ENCODE results near the gene ABO. TPM values are rescaled to one million over a fixed set of nuclear protein-coding genes. Genes with fewer than 3 reads are reported as not detected.
"Not testable (repeated sequence)": the region's sequence is repeated elsewhere in the genome, so short reads cannot be mapped to it uniquely, and the experiment has no call there.

ABO gene
- total RNA-seq, 1 donor from 2014 or later: 0.03 TPM

GRCh38 chr9:133208171-133208879 lies 66.7 kb downstream of the ABO start:
- not testable (repeated sequence) for DNase-seq (ENCODE audit: low spot score); ATAC-seq

- DNase-seq (ENCODE audit: low spot score): no peak
These were observed 67.3 kb downstream of the ABO start for GRCh38 chr9:133207540-133208170.

GRCh38 chr9:133207021-133207531 lies 67.9 kb downstream of the ABO start:
- ATAC-seq (no peak), DNase-seq (ENCODE audit: low spot score) (no peak)

More at GRCh38 chr9:133207540-133208170, 67.3 kb downstream of the ABO start:
- ATAC-seq: no peak

GRCh38 chr9:133205996-133206931 lies 68.7 kb downstream of the ABO start:
- DNase-seq (ENCODE audit: low spot score) (no peak), ATAC-seq (no peak)

GRCh38 chr9:133205481-133205887 lies 69.5 kb downstream of the ABO start:
- not testable (repeated sequence) for ATAC-seq; DNase-seq (ENCODE audit: low spot score)

Other genes starting within 250 kb of the ABO start
- gene GTF3C5, start 244.2 kb downstream of the ABO start, total RNA-seq: 24.6 TPM
- 7.7 TPM for gene CEL, start 213.2 kb downstream of the ABO start, total RNA-seq
- gene RALGDS, start 154.0 kb downstream of the ABO start, total RNA-seq: 4.7 TPM
- gene GBGT1, start 111.3 kb downstream of the ABO start, total RNA-seq: 1.2 TPM
- gene OBP2B, start 66.0 kb downstream of the ABO start, total RNA-seq: not detected
- 9.7 TPM for gene SURF6, start 61.0 kb upstream of the ABO start, total RNA-seq
- 10.3 TPM for gene MED22, start 72.9 kb upstream of the ABO start, total RNA-seq
- gene RPL7A, start 73.0 kb upstream of the ABO start, total RNA-seq: 609 TPM
- 59.9 TPM for gene SURF1, start 81.3 kb upstream of the ABO start, total RNA-seq
- 9.0 TPM for gene SURF2, start 81.3 kb upstream of the ABO start, total RNA-seq
- gene SURF4, start 100.9 kb upstream of the ABO start, total RNA-seq: 225 TPM
- 0.83 TPM for gene STKLD1, start 101.2 kb upstream of the ABO start, total RNA-seq
- gene REXO4, start 142.8 kb upstream of the ABO start, total RNA-seq: 12.3 TPM
- 21.4 TPM for gene ADAMTS13, start 147.2 kb upstream of the ABO start, total RNA-seq
- 30.0 TPM for gene CACFD1, start 184.8 kb upstream of the ABO start, total RNA-seq
- gene SLC2A6, start 203.9 kb upstream of the ABO start, total RNA-seq: 1.3 TPM
- not detected for gene MYMK, start 249.8 kb upstream of the ABO start, total RNA-seq